HG02588 (cell line): ENCODE data around the gene IRF3.
"Not testable (repeated sequence)": the region's sequence is repeated elsewhere in the genome, so short reads cannot be mapped to it uniquely, and the experiment has no call there.

Experiments used
- ATAC-seq: cut with Tn5 transposase; IDR thresholded peaks from one replicate; pipeline ENCODE4 v1.9.1; 2021; ENCODE audit warnings: mild to moderate bottlenecking, moderate library complexity; ENCODE audit not compliant: unreplicated experiment

IRF3 gene

DNA sequence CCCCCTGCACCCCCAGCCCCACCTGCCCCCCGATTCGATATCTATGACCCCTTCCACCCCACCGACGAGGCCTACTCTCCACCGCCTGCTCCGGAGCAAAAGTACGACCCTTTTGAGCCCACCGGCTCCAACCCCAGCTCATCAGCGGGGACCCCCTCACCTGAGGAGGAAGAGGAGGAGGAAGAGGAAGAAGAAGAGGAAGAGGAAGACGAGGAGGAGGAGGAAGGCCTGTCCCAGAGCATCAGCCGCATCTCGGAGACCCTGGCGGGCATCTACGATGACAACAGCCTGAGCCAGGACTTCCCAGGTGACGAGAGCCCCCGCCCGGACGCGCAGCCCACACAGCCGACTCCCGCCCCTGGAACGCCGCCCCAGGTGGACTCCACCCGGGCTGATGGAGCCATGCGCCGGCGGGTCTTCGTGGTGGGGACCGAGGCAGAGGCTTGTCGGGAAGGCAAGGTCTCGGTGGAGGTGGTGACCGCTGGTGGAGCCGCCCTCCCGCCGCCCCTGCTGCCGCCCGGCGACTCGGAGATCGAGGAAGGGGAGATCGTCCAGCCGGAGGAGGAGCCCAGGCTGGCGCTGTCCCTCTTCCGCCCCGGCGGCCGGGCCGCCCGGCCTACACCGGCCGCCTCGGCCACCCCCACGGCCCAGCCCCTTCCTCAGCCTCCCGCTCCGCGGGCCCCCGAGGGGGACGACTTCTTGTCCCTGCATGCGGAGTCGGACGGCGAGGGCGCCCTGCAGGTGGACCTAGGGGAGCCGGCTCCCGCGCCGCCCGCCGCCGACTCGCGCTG, 14.4 kb downstream of the IRF3 start:
- ATAC-seq = no peak

GRCh38 chr19:49646586-49646985, 19.1 kb downstream of the IRF3 start:
- ATAC-seq = no peak

DNA sequence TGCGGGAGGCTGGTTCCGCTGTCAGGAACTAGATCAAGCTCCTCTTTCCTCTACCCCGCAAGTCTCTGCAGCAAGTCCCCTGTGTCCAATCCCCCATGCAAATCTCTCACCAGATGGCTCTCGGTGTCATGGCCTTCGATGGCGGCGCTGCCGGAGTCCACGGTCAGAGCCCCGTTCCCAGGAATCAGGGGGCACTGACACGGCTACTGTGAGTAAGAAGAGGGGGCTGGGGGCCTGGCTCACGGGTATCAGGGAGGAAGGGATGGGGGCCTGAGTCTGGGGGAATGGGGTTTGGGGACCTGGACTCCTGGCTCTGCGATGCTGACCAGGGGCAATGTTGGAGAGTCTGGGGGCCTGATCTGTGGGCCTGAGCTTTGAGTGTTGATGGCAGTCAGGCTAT, 19.7 kb downstream of the IRF3 start:
- no peak for ATAC-seq

- no peak for ATAC-seq
Measured at GRCh38 chr19:49645592-49645991, 20.1 kb downstream of the IRF3 start.

- ATAC-seq = no peak
Measured at GRCh38 chr19:49643466-49643865, 22.2 kb downstream of the IRF3 start.

DNA sequence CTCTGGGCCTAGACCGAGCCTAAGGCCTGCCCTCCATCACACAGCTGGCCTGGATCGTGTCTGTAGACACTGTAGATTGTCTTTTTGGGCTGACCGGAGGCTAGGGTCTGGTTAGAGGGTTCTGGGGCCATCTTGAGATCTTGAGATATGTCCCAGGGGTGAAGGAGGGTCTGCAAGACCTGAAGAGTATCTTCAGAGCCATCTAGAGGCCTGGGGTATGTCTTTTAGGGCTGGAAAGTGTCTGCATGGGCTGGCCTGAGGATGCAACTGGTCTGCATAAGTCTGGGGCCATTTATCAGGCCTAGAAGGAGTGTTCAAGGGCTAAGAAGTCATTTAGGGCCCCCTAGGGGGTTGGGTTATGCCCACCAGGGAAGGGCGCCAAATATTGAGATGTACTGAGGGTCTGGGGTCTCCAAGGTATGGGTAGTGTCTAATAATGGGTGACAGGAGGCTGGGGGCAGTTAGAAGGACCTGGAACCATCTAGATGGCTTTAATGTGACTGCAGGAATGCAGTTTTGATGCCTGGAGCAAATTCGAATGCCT, 23.1 kb downstream of the IRF3 start:
- ATAC-seq = no peak

DNA sequence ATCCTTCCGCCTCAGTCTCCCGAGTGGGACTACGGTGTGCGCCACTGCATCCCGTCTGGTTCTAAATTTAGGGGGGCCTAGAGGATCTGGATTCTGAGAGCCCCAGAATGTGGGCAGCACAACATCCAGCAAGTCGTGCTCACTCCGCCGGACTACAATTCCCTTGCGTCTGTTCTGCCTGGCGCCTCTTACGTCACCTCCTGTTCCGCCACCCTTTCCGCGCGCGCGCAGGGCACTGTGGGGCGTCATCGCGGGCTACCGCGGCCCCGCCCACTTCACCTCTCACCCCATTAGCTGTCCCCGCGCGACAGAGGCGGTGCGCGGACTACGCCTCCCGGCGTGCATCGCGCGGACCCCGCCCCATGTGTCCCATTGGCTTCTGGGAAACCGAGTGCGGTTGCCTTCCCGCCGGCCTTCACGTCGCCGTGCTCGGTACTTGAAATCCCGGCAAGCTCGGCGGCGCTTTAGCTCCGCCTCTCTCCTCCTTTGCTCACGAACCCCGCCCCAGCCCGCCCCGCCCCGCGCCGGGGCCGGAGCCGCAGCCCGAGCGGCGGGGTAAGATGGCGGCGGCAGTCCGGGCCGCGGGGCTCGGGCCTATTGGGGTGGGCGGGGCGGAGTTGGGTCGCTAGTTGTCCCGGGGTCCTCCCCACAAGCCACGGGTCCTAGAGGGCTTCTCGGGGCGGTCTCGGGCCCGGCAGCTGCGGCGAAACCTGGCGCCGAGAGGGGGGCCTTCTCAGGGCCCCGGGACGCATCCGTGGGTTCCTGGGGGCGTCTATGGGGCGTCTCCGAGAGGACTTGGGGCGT, 23.8 kb downstream of the IRF3 start, which contains the start of gene SCAF1:
SCAF1 (plus strand) TSS at position 522 of the 804 bp plus-strand sequence. CDS start 2,818 bp downstream, outside the sequence.
- peak; percentile 57 for ATAC-seq

GRCh38 chr19:49640113-49640898, 25.4 kb downstream of the IRF3 start, which contains the start of gene RRAS:
Gene RRAS, minus strand, starts transcription at chr19:49640143. Its CDS starts 45 bp downstream, at chr19:49640098.
- ATAC-seq = peak; percentile 50

- ATAC-seq = no peak
Measured at GRCh38 chr19:49639401-49640112, 26.1 kb downstream of the IRF3 start.

DNA sequence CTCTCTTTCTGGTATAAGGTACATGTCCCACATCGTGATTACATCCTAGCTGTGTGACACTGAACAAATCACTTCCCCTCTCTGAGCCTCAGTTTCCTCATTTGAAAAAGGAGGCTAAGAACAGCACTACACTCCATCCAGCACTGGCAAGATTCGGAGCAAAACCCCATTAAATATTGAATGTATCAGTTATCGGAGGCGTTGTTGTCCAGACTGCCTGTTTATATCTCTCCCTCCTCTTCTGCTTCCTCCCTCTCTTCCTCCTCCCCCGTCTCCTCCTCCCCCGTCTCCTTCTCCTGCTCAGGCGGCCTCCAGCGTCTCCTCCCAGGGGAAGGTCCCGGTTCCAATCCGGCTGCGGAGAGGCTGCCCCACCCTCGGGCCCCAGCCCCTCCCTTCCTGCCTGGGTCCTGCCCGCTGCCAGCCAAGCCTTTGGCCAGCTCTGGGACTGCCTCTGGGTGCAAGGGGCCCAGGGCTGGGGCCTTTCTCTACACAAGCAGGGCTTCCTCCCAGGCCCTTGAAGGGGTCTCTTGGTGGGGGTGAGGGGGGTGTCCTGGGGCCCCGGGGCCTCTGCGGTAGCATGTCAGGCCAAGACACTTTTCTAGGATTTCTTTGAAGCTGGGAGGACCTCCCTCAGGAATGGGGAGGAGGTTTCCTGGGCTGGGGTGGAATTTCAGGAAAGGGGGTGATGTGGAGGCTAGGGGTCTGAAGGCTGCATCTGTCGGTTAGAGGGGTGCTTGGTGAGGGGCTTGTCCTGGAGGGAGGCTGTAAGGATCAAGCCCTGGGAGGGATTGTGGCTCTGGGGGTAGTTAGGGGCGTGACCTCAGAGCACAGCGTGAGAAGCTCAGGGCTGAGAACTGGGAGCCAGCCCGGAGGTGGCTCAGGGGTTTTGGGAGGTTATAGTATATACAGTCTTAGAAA, 27.6 kb downstream of the IRF3 start:
- no peak for ATAC-seq

GRCh38 chr19:49636233-49636932, 29.3 kb downstream of the IRF3 start:
- no peak for ATAC-seq

DNA sequence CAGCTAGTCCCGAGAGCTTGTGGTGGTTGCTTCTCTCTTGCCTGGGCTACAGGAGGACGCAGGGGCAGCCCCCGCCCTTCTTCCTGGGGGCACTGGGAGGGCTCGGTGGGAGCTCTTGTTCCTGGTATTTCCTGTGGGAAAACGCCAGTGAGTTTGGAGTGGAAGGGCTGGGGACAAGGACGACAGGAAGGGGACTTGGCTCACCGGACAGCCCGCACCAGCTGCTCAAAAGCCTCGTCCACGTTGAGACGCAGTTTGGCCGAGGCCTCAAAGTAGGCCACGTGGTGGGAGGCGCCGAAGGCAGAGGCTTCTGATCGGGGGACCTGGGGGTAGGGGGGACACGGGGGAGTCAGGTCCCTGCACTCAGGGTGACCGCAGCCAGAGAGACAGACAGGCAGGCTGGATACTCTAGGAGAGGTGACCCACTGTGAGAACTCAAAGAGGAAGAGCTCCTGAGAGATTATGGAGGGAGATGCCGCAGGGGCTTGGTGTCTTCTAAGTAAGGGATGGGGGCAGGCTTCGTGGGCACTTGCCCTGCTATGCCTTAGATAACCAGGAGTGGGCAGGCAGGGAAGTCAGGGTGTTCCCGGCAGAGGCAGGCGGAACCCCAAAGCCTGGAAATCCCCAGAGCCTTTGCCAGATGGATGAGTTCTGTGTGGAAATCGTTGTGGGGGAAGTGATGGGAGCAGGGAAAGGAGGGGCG, 30.0 kb downstream of the IRF3 start:
- no peak for ATAC-seq

GRCh38 chr19:49633273-49633672, 32.4 kb downstream of the IRF3 start:
- ATAC-seq = not testable (repeated sequence)

- no peak for ATAC-seq
Measured at GRCh38 chr19:49632576-49632975, 33.1 kb downstream of the IRF3 start.

DNA sequence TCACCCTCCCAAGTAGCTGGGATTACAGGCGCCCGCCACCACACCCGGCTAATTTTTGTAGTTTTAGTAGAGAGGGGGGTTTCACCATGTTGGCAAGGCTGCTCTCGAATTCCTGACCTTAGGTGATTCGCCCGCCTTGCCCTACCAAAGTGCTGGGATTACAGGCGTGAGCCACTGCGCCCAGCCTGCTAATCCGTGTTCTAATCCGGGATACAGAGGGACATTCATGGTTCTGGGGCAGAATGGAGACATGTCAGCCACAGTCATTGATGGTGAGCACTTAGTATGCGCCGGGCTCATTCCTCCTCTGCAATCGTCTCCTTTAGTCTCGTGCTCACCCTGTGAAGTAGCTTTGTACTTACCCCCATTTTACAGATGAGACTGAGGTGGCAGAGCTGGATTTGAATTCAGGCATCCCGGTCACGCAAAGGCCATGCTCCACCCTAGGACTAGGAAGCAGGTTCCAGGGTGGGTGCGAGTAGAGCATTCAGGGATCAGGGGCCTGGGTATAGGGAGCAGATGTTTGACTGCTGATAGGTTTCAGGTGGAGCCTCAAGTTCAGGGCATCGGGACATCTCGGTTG, 34.0 kb downstream of the IRF3 start:
- ATAC-seq = no peak

DNA sequence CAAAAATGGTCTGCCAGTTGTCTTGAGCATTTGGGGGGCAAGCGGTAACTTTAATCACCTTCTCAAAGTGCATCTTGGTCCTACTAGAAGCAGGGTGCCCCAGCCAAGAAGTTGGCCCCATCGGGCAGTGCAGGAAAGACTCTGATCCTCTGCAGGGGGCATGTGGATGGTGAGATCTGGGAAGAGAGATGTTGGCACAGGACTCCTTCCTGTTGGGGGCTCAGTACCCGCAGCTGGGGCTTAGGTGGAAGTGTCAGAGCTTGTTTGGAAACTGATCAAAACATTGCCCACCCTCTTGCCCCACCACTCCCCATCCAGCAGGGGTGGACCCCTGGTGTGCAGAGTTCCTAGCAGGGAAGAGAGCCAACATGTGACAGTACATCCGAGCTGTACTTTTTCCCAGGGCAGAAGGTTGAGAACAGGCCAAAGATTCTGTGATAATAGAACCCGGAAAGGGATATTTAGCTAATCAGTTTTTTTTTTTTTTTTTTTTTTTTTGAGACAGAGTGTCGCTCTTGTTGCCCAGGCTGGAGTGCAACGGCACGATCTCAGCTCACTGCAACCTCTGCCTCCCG, 34.6 kb downstream of the IRF3 start:
- ATAC-seq = no peak

- ATAC-seq = no peak
Measured at GRCh38 chr19:49629659-49630058, 36.0 kb downstream of the IRF3 start.
